Activated T-helper 1 cell treated with anti-CD3 and anti-CD28 coated beads, Interleukin-12 subunit alpha, Interleukin-12 subunit beta, Interleukin-2, Interleukin-4 antibody, amounts not matched to agents 30 ng/mL and 10 ng/mL and 1 ng/mL, durations not matched to agents 14 hours and 24 hours and 36 hours (primary cell): ENCODE data around the gene KCP. TPM values are rescaled to one million over a fixed set of nuclear protein-coding genes. Genes with fewer than 3 reads are reported as not detected.
A peak's percentile ranks its signal among the peaks of the same experiment; 100 is the strongest.
"Not testable (repeated sequence)": the region's sequence is repeated elsewhere in the genome, so short reads cannot be mapped to it uniquely, and the experiment has no call there.

Source experiments
- DNase-seq: peaks from one replicate; pipeline ENCODE4 v3.0.0; 2021; ENCODE audit warnings: low spot score
- H3K27ac Mint-ChIP-seq: one replicate; pipeline ENCODE4 v1.8.0; 2021; ENCODE audit warnings: mild to moderate bottlenecking, mixed read lengths
- H3K27me3 Mint-ChIP-seq: one replicate; pipeline ENCODE4 v1.8.0; 2022; ENCODE audit warnings: mild to moderate bottlenecking, moderate library complexity, mixed read lengths; ENCODE audit not compliant: insufficient read depth
- H3K36me3 Mint-ChIP-seq: one replicate; pipeline ENCODE4 v1.8.0; 2021; ENCODE audit warnings: low read depth, mixed read lengths
- H3K4me1 Mint-ChIP-seq: one replicate; pipeline ENCODE4 v1.8.0; 2021; ENCODE audit warnings: low read depth, mixed read lengths
- H3K4me3 Mint-ChIP-seq: one replicate; pipeline ENCODE4 v1.8.0; 2021; ENCODE audit warnings: mild to moderate bottlenecking, moderate library complexity, mixed read lengths
- H3K9me3 Mint-ChIP-seq: one replicate; pipeline ENCODE4 v1.8.0; 2021; ENCODE audit warnings: mixed read lengths
- intact Hi-C: fragments of 100-400 bp; cut with micrococcal nuclease; formaldehyde crosslinking; loops from one replicate; pipeline ENCODE4 v1.15.1; 2024
- total RNA-seq: library from RNA; stranded (reverse); gene quantifications from 2 replicates; pipeline ENCODE4 v1.2.3, GENCODE V29; 2022

KCP gene
- total RNA-seq, 1 donor from 2014 or later: not detected

GRCh38 chr7:128913870-128914565 is 3.5 kb upstream of the KCP start:
- peaks cover 60% of the 10 kb centered on the region for H3K27me3 Mint-ChIP-seq
- H3K36me3 Mint-ChIP-seq: peaks cover 2% of the 10 kb centered on the region
- H3K27ac Mint-ChIP-seq: no peak overlapping the region
- peaks cover 5% of the 10 kb centered on the region for H3K4me1 Mint-ChIP-seq
- no peak for DNase-seq
- no peaks in the 10 kb centered on the region for H3K9me3 Mint-ChIP-seq
- intact Hi-C loops: no loop called here
- H3K4me3 Mint-ChIP-seq: no peak overlapping the region

- H3K36me3 Mint-ChIP-seq, H3K27ac Mint-ChIP-seq, H3K4me3 Mint-ChIP-seq, H3K9me3 Mint-ChIP-seq, intact Hi-C loops, DNase-seq, H3K4me1 Mint-ChIP-seq: not testable (repeated sequence)
- peaks cover 61% of the 10 kb centered on the region for H3K27me3 Mint-ChIP-seq
Observed at GRCh38 chr7:128912709-128913495, 2.4 kb upstream of the KCP start.

- Mint-ChIP-seq H3K4me1 (peaks cover 5% of the 10 kb centered on the region), H3K27me3 (peaks cover 58% of the 10 kb centered on the region), H3K4me3 (no peak overlapping the region), H3K27ac (no peak overlapping the region), H3K36me3 (peaks cover 2% of the 10 kb centered on the region), H3K9me3 (no peaks in the 10 kb centered on the region)
- intact Hi-C loops: no loop called here
- no peak for DNase-seq
Observed at GRCh38 chr7:128912281-128912680, 1.8 kb upstream of the KCP start.

DNA sequence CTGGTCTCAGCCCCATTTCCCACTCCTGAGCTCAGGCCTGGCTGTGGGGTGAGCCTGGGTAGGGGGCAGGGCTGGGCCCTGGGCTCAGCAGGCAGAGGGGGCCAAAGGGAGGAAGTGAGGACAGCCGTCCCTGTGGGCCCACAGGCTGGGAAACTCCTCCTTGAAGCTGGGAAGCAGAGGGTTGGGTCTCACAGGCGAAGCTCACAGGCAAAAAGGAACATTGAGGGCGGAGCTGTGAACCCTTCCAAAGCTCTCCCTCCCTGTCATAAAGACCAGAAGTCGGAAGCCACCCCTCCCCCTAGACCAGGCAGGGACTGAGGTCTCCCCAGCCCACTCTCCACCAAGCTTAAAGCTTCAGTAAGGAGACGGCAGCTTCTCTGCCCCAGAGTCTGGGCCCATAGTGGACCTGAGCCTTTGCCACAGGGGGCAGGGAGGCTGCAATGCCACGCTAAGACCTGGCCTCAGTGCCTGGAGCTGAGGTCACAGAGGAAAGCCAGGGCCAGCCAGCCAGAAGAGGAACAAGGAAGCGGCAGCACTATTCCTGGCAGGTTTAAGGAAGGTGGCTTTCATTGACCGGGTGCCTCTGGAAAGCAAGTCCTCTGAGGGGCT is 1.0 kb upstream of the KCP start:
- Mint-ChIP-seq H3K4me3 (no peak overlapping the region), H3K36me3 (peaks cover 2% of the 10 kb centered on the region), H3K27me3 (peaks cover 51% of the 10 kb centered on the region), H3K4me1 (peaks cover 5% of the 10 kb centered on the region), H3K27ac (peak overlapping the region; percentile 40), H3K9me3 (no peaks in the 10 kb centered on the region)
- intact Hi-C loops: no loop called here
- no peak for DNase-seq

DNA sequence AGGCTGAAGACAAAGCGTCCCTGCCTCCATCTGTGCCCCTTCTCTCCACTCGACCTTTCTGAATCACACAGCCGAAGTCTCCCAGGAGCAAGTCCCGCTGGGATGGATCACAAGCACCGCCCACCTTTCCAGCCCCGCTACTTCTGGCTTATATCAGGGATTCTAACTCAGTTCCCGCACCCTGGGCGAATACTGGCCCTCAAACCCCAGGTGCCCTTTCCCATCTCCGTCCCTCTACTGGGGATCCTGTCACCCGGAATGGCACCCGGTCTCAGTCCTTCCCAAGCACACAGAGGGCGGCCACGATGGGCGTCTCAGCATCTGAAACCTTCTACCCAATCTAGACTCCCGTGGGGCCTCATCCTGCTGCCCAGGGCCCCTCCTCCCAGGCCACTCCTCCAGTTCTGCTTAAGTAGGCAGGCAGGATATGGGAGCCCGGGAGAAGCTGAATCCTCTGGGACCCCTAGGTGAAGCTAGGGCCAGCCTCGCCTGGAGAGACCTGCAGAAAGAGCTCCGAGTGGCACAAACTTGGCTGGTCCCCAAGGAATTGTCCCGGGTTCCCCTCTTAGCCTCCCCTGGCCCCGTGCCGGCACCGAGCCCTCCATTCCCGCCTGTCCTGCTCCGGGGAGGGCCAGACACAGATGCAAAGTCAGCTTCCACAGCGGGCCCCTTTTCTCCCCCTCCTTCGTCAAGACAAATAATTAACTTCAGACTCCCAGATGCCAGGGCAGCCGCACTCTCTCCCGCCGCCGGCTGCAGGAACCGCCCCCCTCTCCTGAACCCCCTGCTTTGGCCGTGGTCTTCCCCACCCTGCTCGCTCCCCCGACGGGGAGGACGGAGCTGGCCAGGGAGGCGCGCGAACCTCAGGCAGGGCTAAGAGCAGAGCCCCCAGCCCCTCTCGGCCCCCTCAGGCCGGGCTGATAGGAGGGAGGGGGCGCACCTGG is 612 bp downstream of the KCP start:
- intact Hi-C loops: no loop called here
- Mint-ChIP-seq H3K27ac (no peak overlapping the region), H3K4me1 (no peaks in the 10 kb centered on the region), H3K36me3 (no peaks in the 10 kb centered on the region), H3K9me3 (no peaks in the 10 kb centered on the region), H3K4me3 (no peak overlapping the region), H3K27me3 (peaks cover 52% of the 10 kb centered on the region)
- no peak for DNase-seq

DNA sequence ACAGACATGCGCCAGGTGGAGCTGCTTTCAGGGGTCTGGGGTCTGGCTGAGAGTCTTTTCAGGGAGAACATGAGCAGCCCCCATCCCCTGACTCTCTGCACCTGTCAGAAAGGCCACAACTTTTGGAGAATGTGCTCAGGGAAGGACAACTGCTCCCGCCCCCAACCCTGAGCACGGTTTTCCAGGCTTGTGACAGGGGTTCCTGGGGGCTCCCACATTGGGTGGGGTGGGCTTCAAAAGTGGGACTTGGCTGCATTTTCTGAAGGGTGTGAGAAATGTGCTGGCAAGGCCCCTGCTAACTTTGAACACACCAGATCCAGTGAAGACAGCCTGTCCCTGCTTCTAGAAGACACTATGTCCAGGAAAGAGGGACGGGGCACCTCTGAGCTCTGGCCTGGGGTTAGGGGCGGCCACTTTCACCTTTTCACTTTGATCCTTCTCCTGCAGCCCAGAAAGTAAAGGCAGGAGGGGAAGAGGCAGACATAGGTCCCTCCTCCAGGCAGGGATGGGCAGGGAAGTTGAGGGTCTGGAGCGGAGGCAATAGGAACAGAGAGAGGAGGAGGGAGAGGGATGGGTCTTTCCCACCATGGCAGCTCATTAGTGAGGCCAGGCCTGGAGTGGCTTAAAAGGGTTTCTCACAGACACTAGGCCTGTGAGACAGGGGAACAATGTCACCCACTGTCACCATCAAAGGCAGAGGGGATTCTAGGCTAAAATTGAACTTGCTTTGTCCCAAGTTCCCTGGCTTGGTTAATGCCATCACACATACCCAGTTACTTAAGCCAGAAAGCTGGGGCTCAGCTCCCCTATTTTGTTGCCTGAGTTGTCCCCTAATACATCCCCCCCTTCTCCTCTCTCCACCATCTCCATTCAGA is 1.5 kb downstream of the KCP start:
- Mint-ChIP-seq H3K27me3 (peaks cover 45% of the 10 kb centered on the region), H3K36me3 (no peaks in the 10 kb centered on the region), H3K27ac (no peak overlapping the region), H3K9me3 (no peaks in the 10 kb centered on the region), H3K4me3 (no peak overlapping the region), H3K4me1 (no peaks in the 10 kb centered on the region)
- intact Hi-C loops: no loop called here
- no peak for DNase-seq

DNA sequence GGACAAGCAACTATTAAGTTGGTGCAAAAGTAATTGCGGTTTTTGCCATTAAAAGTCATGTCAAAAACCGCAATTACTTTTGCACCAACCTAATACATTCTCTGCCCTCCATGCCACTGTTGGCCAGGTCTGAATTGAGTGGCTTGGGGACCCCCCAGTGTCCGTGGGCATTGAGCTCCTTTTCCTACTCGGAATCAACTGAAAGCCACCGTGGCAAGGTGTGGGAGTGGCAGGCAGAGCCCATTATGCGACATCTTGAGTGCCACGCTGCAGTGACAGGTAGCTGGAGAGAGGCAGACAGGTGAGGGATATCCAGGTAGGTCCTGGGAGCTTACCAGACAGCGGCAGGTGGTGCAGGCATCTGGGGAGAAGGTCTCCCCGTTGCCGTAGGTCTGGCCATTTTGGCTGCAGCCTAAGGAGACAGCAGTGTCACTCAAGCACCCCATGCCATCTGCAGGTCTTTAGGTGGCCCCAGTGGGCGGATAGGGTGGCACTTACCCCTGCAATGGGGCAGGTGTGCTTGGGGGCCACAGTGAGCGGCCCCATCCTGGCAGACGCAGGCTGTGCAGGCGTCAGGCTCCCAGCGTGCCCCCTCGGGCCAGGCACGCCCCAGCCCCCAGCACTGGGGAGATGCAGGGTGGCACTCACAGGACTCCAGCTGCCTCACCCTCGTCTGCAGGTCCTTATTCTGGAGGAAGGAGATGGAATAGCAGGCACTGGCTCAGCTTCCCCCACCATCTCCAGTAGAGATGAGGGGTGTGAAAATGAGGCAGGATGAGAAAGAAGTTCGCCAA is 3.5 kb downstream of the KCP start:
- Mint-ChIP-seq H3K4me1 (no peaks in the 10 kb centered on the region), H3K27me3 (peaks cover 47% of the 10 kb centered on the region), H3K4me3 (no peak overlapping the region), H3K27ac (no peak overlapping the region), H3K36me3 (no peaks in the 10 kb centered on the region), H3K9me3 (no peaks in the 10 kb centered on the region)
- intact Hi-C loops: no loop called here
- no peak for DNase-seq

- intact Hi-C loops: no loop called here
- Mint-ChIP-seq H3K4me1 (no peaks in the 10 kb centered on the region), H3K36me3 (no peaks in the 10 kb centered on the region), H3K4me3 (no peak overlapping the region), H3K27me3 (peaks cover 40% of the 10 kb centered on the region), H3K9me3 (no peaks in the 10 kb centered on the region), H3K27ac (no peak overlapping the region)
- DNase-seq: no peak
Observed at GRCh38 chr7:128906001-128906765, 4.3 kb downstream of the KCP start.

DNA sequence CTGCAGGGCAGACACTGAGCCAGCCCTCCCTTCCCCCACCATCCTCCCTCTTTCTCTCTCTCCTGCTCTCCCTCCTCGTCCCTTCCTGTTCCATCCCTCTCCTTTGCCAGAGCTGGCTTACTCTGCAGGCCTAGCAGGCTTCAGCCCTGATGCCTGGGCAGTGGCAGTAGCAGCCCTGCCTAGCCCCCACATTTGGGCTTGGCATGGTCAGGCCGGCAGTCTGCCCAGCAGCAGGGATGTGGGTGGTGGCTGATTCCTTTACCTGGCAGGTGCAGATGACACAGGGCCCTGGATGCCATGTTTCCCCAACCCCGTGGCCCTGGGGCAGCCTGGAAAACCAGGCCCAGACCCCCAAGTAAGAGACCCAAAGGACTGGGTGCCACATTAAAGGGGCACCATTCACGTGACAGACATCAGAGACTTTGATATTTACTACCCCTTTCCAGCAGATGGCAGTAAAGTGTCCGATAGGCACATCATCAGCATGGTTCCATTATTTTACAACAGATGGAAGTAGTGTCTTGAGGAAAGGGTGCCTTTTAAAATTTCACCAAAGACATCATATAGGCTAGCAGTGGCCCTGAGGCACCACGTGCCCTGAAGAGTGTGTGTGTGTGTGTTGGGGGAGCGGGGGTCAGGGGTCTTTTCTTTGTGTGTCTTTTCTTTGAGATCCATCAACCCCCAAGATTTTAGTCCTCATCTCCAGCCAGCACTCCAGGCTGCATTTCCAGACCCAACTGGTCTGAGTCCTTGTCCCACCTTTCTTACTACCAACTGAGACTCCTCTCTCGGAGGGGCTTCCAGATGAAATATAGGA is 5.9 kb downstream of the KCP start:
- Mint-ChIP-seq H3K4me1 (no peaks in the 10 kb centered on the region), H3K4me3 (no peak overlapping the region), H3K27ac (no peak overlapping the region), H3K36me3 (no peaks in the 10 kb centered on the region), H3K27me3 (peaks cover 30% of the 10 kb centered on the region), H3K9me3 (peaks cover 2% of the 10 kb centered on the region)
- intact Hi-C loops: loop anchor here (1.0 kb wide), 2 partner anchors 187 to 306 kb away; no protein-coding TSS in a partner anchor
- no peak for DNase-seq

GRCh38 chr7:128903621-128904361 is 6.7 kb downstream of the KCP start:
- Mint-ChIP-seq H3K27ac (no peak overlapping the region), H3K27me3 (peaks cover 23% of the 10 kb centered on the region), H3K36me3 (no peaks in the 10 kb centered on the region), H3K9me3 (peaks cover 6% of the 10 kb centered on the region), H3K4me1 (no peaks in the 10 kb centered on the region), H3K4me3 (no peak overlapping the region)
- no peak for DNase-seq
- intact Hi-C loops: loop anchor here (1.0 kb wide), 2 partner anchors 188 to 307 kb away; no protein-coding TSS in a partner anchor
